Superior temporal gyrus (tissue), 1 donor: ENCODE measurements around the gene MIX23.

Source experiments
- DNase-seq: peaks from one replicate; pipeline ENCODE4 v3.0.0-alpha.2; 2016; ENCODE audit errors: extremely low spot score

Gene MIX23

GRCh38 chr3:122351612-122352011 is 31.4 kb downstream of the MIX23 start:
- no peak for DNase-seq

- DNase-seq, result no peak
These were observed 32.1 kb downstream of the MIX23 start for GRCh38 chr3:122350814-122351418.

- DNase-seq, result no peak
These were observed 33.9 kb downstream of the MIX23 start for GRCh38 chr3:122349171-122349570.

- DNase-seq, result no peak
These were observed 39.4 kb downstream of the MIX23 start for GRCh38 chr3:122343654-122344053.

- DNase-seq, result no peak
These were observed 40.2 kb downstream of the MIX23 start for GRCh38 chr3:122342803-122343202.

GRCh38 chr3:122332551-122332950 is 50.5 kb downstream of the MIX23 start:
- no peak for DNase-seq

GRCh38 chr3:122331886-122332285 is 51.1 kb downstream of the MIX23 start:
- no peak for DNase-seq

GRCh38 chr3:122325769-122326168 is 57.3 kb downstream of the MIX23 start:
- DNase-seq, result no peak

- no peak for DNase-seq
These were observed 58.1 kb downstream of the MIX23 start, which contains the start of gene CSTA for GRCh38 chr3:122324871-122325323. TSS of gene CSTA (plus strand) at chr3:122325248. CDS start at chr3:122325293, 45 bp downstream.

- no peak for DNase-seq
These were observed 60.6 kb downstream of the MIX23 start for GRCh38 chr3:122322095-122323075.

- DNase-seq, result no peak
These were observed 64.4 kb downstream of the MIX23 start for GRCh38 chr3:122318620-122319019.

- no peak for DNase-seq
These were observed 66.7 kb downstream of the MIX23 start for GRCh38 chr3:122316368-122316767.

GRCh38 chr3:122315619-122316018 is 67.4 kb downstream of the MIX23 start:
- DNase-seq, result no peak

GRCh38 chr3:122314228-122314876 is 68.7 kb downstream of the MIX23 start:
- no peak for DNase-seq

GRCh38 chr3:122313281-122313680 is 69.8 kb downstream of the MIX23 start:
- DNase-seq, result no peak

GRCh38 chr3:122312826-122313225 is 70.2 kb downstream of the MIX23 start:
- DNase-seq, result no peak

- no peak for DNase-seq
These were observed 72.7 kb downstream of the MIX23 start for GRCh38 chr3:122310361-122310760.
